ENCODE data around the gene ITGB1. TPM values are rescaled to one million over a fixed set of nuclear protein-coding genes. Genes with fewer than 3 reads are reported as not detected.
"Not testable (repeated sequence)": the region's sequence is repeated elsewhere in the genome, so short reads cannot be mapped to it uniquely, and the experiment has no call there.

ITGB1 gene
- total RNA-seq, 6 donors from 2014 or later = 94.3 to 492 (median 340) TPM

- Histone ChIP-seq H3K4me3 (no peak overlapping the region), H3K36me3 (peaks cover 16 to 96% (median 64%) of the 10 kb centered on the region in 4 donors), H3K27ac (no peak overlapping the region), H3K9me3 (no peaks in the 10 kb centered on the region), H3K27me3 (no peaks in the 10 kb centered on the region), H3K4me1 (no peaks in the 10 kb centered on the region)
- WGBS, 2 donors = 74 to 83% methylated on average over 2 of the region's 2 CpGs
- no peak for TF ChIP-seq POLR2A (IDR thresholded peaks at IDR 0.05)
- no peak for TF ChIP-seq EP300 (IDR thresholded peaks at IDR 0.05)
- no peak for TF ChIP-seq CTCF (IDR thresholded peaks at IDR 0.05)
- no peak for TF ChIP-seq POLR2AphosphoS5 (IDR thresholded peaks at IDR 0.05)
- ATAC-seq (ENCODE audit: low FRiP score in 2 of 2) (no peak), DNase-seq (no peak)
Measured at GRCh38 chr10:32923134-32923533, 34.9 kb downstream of the ITGB1 start.

- DNase-seq (no peak), ATAC-seq (ENCODE audit: low FRiP score in 2 of 2) (no peak)
- H3K27ac ChIP-seq = no peak overlapping the region
- TF ChIP-seq CTCF (IDR thresholded peaks at IDR 0.05) (no peak), POLR2A (IDR thresholded peaks at IDR 0.05) (no peak), EP300 (IDR thresholded peaks at IDR 0.05) (no peak), POLR2AphosphoS5 (IDR thresholded peaks at IDR 0.05) (no peak)
- H3K4me3 ChIP-seq = no peak overlapping the region
- no peaks in the 10 kb centered on the region for H3K9me3 ChIP-seq
- H3K4me1 ChIP-seq = no peaks in the 10 kb centered on the region
- H3K36me3 ChIP-seq = peaks cover 9 to 96% (median 54%) of the 10 kb centered on the region in 4 donors
- 89 to 94% methylated on average over 2 of the region's 2 CpGs for WGBS, 2 donors
- no peaks in the 10 kb centered on the region for H3K27me3 ChIP-seq
Measured at GRCh38 chr10:32922170-32922569, 35.9 kb downstream of the ITGB1 start.

- H3K36me3 ChIP-seq = peaks cover 6 to 75% (median 37%) of the 10 kb centered on the region in 4 donors
Measured at GRCh38 chr10:32917817-32918216, 40.2 kb downstream of the ITGB1 start.

GRCh38 chr10:32911285-32912016 is 46.6 kb downstream of the ITGB1 start:
- no peak for ATAC-seq (ENCODE audit: low FRiP score in 2 of 2)
- Histone ChIP-seq H3K9me3 (no peaks in the 10 kb centered on the region), H3K4me1 (peaks cover 0 to 3% (median 0%) of the 10 kb centered on the region in 4 donors), H3K36me3 (peaks cover 6 to 83% (median 25%) of the 10 kb centered on the region in 4 donors), H3K27ac (no peak overlapping the region), H3K27me3 (no peaks in the 10 kb centered on the region), H3K4me3 (no peak overlapping the region)
- no peak for DNase-seq
- TF ChIP-seq CTCF (IDR thresholded peaks at IDR 0.05) = no peak
- TF ChIP-seq POLR2A (IDR thresholded peaks at IDR 0.05) = no peak
- no peak for TF ChIP-seq EP300 (IDR thresholded peaks at IDR 0.05)
- no peak for TF ChIP-seq POLR2AphosphoS5 (IDR thresholded peaks at IDR 0.05)
- WGBS, 2 donors = 65 to 78% methylated on average over 11 of the region's 11 CpGs

More at GRCh38 chr10:32917817-32918216, 40.2 kb downstream of the ITGB1 start:
- H3K27ac ChIP-seq; H3K27me3 ChIP-seq; H3K9me3 ChIP-seq; H3K4me3 ChIP-seq; DNase-seq; H3K4me1 ChIP-seq; ATAC-seq (ENCODE audit: low FRiP score in 2 of 2): not testable (repeated sequence)
- WGBS, 2 donors = 96 to 97% methylated on average over 5 of the region's 5 CpGs

GRCh38 chr10:32909970-32910369 is 48.1 kb downstream of the ITGB1 start:
- H3K4me1 ChIP-seq; H3K27ac ChIP-seq; H3K27me3 ChIP-seq; H3K9me3 ChIP-seq; ATAC-seq (ENCODE audit: low FRiP score in 2 of 2); DNase-seq; H3K4me3 ChIP-seq: not testable (repeated sequence)
- peaks cover 6 to 89% (median 26%) of the 10 kb centered on the region in 4 donors for H3K36me3 ChIP-seq
- WGBS, 2 donors = 84 to 85% methylated on average over 7 of the region's 7 CpGs

GRCh38 chr10:32909456-32909855 is 48.6 kb downstream of the ITGB1 start:
- WGBS, 2 donors = 90 to 96% methylated on average over 1 of the region's 1 CpG
- ATAC-seq (ENCODE audit: low FRiP score in 2 of 2) (no peak), DNase-seq (no peak)
- TF ChIP-seq POLR2AphosphoS5 (IDR thresholded peaks at IDR 0.05) (no peak), POLR2A (IDR thresholded peaks at IDR 0.05) (no peak), EP300 (IDR thresholded peaks at IDR 0.05) (no peak), CTCF (IDR thresholded peaks at IDR 0.05) (no peak)
- Histone ChIP-seq H3K36me3 (peaks cover 6 to 90% (median 25%) of the 10 kb centered on the region in 4 donors), H3K9me3 (no peaks in the 10 kb centered on the region), H3K4me3 (no peak overlapping the region), H3K4me1 (peaks cover 0 to 3% (median 0%) of the 10 kb centered on the region in 4 donors), H3K27ac (no peak overlapping the region), H3K27me3 (no peaks in the 10 kb centered on the region)
